Measurements from ENCODE around the gene INO80E. TPM values are rescaled to one million over a fixed set of nuclear protein-coding genes. Genes with fewer than 3 reads are reported as not detected.

Gene INO80E
- total and polyA plus RNA-seq, 2 donors (not counting 1 experiment from before 2014, with no cell fraction given), result 103 to 113 TPM

DNA sequence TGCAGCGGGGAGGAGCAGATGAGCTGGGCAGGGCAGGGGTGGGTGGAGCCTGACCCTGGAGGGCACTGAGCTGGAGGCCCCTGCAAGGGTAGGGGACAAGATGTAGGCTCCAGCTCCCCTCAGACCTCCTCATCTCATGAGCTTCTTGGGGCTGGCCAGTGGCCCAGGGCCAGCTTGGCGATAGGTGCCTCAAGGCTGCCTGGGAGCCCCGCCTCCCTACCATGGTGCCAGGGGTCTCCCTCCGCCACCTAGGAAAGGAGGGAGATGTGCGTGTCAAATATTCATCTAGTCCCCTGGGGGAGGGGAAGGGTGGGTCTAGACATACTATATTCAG is 4.5 kb upstream of the INO80E start:
- peaks cover 24% of the 10 kb centered on the region for H3K4me1 Mint-ChIP-seq
- intact Hi-C loops (cut with micrococcal nuclease), result no loop called here
- POLR2A ChIA-PET, result interaction anchor here (1.2 kb wide), 1 partner anchor 11 kb away, joined by 6 read pairs; no protein-coding TSS in a partner anchor

DNA sequence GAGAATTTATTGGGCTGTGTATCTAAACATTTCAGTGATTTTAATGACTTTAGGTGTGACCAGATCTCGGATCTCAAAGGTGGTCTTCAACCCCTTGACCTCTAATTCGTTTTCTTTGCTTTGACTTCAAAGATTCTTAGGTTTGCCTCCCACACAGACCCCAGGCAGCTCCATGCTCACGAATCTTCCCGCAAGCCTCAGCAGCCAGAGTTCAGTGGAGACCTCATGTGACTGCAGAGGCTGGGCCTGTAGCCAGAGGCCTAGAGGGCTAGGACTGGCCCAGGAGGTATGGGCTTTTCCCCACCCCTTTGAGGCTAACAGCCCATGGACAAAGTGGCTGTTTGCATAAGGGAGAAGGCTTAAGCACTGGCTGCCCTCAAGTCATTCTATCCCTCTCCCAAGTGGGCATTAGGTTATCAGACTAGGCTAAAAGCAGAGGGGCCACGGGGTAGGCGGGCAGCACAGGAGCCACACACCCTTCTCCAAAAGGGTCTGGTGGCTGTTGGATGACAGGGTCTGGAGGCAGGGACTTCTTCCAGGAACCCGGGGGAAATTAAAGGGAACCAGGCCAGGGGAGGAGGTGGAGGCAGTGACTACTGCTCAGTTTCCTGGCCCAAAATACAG is 3.6 kb upstream of the INO80E start:
- intact Hi-C loops (cut with micrococcal nuclease), result no loop called here
- Histone ChIP-seq H3K27me3 (replicated peaks in 1 of 4; ENCODE audit: control extremely low read depth in 1 of 4, control insufficient read depth in 3 of 4, insufficient read depth in 4 of 4, low read length in 3 of 4) (no peaks in the 10 kb centered on the region), H3K9ac (ENCODE audit: low read length) (no peak overlapping the region), H3K9me3 (ENCODE audit: control extremely low read depth in 1 of 3, control insufficient read depth in 2 of 3, insufficient read depth in 1 of 3, low read length in 2 of 3) (no peaks in the 10 kb centered on the region), H4K20me1 (ENCODE audit: control insufficient read depth, insufficient read depth, low read length, poor library complexity, severe bottlenecking) (no peaks in the 10 kb centered on the region), H3K79me2 (ENCODE audit: control insufficient read depth, insufficient read depth, low read length) (peaks cover 13% of the 10 kb centered on the region), H3K36me3 (replicated peaks in 1 of 2; ENCODE audit: control extremely low read depth in 1 of 2, control insufficient read depth in 1 of 2, extremely low read depth in 1 of 2, insufficient read depth in 2 of 2, low read length in 1 of 2) (peaks cover 0 to 38% of the 10 kb centered on the region in 2 experiments), H3K27ac (ENCODE audit: low read length in 2 of 2) (no peak overlapping the region), H3K4me2 (replicated peaks; ENCODE audit: low read depth, low read length, poor library complexity, severe bottlenecking) (no peak overlapping the region), H2AFZ (ENCODE audit: insufficient read depth, low read depth, low read length, poor library complexity, severe bottlenecking) (no peak overlapping the region), H3K4me1 (ENCODE audit: control insufficient read depth in 2 of 2, insufficient read depth in 2 of 2, low read length in 2 of 2) (peaks cover 15 to 22% of the 10 kb centered on the region in 2 donors), H3K4me3 (ENCODE audit: control extremely low read depth in 1 of 5, extremely low read depth in 1 of 5, insufficient read depth in 1 of 5, low read depth in 2 of 5, low read length in 4 of 5) (no peak overlapping the region)
- ChIA-PET CTCF (interaction anchor here (1.8 kb wide), 1 partner anchor 19 kb away, joined by 5 read pairs; the partner anchor contains the start of gene TAOK2), POLR2A (no interaction called here)
- no peak for DNase-seq
- TF ChIP-seq, protein P1, sequence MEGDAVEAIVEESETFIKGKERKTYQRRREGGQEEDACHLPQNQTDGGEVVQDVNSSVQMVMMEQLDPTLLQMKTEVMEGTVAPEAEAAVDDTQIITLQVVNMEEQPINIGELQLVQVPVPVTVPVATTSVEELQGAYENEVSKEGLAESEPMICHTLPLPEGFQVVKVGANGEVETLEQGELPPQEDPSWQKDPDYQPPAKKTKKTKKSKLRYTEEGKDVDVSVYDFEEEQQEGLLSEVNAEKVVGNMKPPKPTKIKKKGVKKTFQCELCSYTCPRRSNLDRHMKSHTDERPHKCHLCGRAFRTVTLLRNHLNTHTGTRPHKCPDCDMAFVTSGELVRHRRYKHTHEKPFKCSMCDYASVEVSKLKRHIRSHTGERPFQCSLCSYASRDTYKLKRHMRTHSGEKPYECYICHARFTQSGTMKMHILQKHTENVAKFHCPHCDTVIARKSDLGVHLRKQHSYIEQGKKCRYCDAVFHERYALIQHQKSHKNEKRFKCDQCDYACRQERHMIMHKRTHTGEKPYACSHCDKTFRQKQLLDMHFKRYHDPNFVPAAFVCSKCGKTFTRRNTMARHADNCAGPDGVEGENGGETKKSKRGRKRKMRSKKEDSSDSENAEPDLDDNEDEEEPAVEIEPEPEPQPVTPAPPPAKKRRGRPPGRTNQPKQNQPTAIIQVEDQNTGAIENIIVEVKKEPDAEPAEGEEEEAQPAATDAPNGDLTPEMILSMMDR (IDR thresholded peaks at IDR 0.05), result no peak
- TF ChIP-seq EZH2 (IDR thresholded peaks at IDR 0.05; ENCODE audit: borderline replicate concordance, insufficient read depth, low read depth, low read length, poor library complexity, severe bottlenecking), result no peak
- Mint-ChIP-seq H3K4me1 (peaks cover 30% of the 10 kb centered on the region), H3K27ac (peak overlapping the region; percentile 53), H3K9me3 (ENCODE audit: insufficient read depth) (no peaks in the 10 kb centered on the region), H3K27me3 (no peaks in the 10 kb centered on the region), H3K4me3 (peak overlapping the region; percentile 32)
- WGBS (ENCODE audit: insufficient coverage), result 92% methylated on average over 7 of the region's 7 CpGs
- ATAC-seq (ENCODE audit: low read depth), result no peak

More for the DNA sequence above, 4.5 kb upstream of the INO80E start:
- Histone ChIP-seq H3K4me1 (ENCODE audit: control insufficient read depth in 2 of 2, insufficient read depth in 2 of 2, low read length in 2 of 2) (peaks cover 8 to 15% of the 10 kb centered on the region in 2 donors), H4K20me1 (ENCODE audit: control insufficient read depth, insufficient read depth, low read length, poor library complexity, severe bottlenecking) (no peaks in the 10 kb centered on the region), H3K36me3 (replicated peaks in 1 of 2; ENCODE audit: control extremely low read depth in 1 of 2, control insufficient read depth in 1 of 2, extremely low read depth in 1 of 2, insufficient read depth in 2 of 2, low read length in 1 of 2) (peaks cover 0 to 43% of the 10 kb centered on the region in 2 experiments), H3K27me3 (replicated peaks in 1 of 4; ENCODE audit: control extremely low read depth in 1 of 4, control insufficient read depth in 3 of 4, insufficient read depth in 4 of 4, low read length in 3 of 4) (no peaks in the 10 kb centered on the region), H3K27ac (ENCODE audit: low read length in 2 of 2) (no peak overlapping the region), H3K4me3 (ENCODE audit: control extremely low read depth in 1 of 5, extremely low read depth in 1 of 5, insufficient read depth in 1 of 5, low read depth in 2 of 5, low read length in 4 of 5) (no peak overlapping the region), H3K79me2 (ENCODE audit: control insufficient read depth, insufficient read depth, low read length) (peaks cover 5% of the 10 kb centered on the region), H3K9me3 (ENCODE audit: control extremely low read depth in 1 of 3, control insufficient read depth in 2 of 3, insufficient read depth in 1 of 3, low read length in 2 of 3) (no peaks in the 10 kb centered on the region), H3K4me2 (replicated peaks; ENCODE audit: low read depth, low read length, poor library complexity, severe bottlenecking) (no peak overlapping the region), H2AFZ (ENCODE audit: insufficient read depth, low read depth, low read length, poor library complexity, severe bottlenecking) (no peak overlapping the region), H3K9ac (ENCODE audit: low read length) (no peak overlapping the region)
- no peak for ATAC-seq (ENCODE audit: low read depth)
- TF ChIP-seq EZH2 (IDR thresholded peaks at IDR 0.05; ENCODE audit: borderline replicate concordance, insufficient read depth, low read depth, low read length, poor library complexity, severe bottlenecking), result no peak
- TF ChIP-seq, protein P1 (IDR thresholded peaks at IDR 0.05), result no peak
- Mint-ChIP-seq H3K27ac (no peak overlapping the region), H3K4me3 (no peak overlapping the region), H3K9me3 (ENCODE audit: insufficient read depth) (no peaks in the 10 kb centered on the region), H3K27me3 (no peaks in the 10 kb centered on the region)
- no peak for DNase-seq
- WGBS (ENCODE audit: insufficient coverage), result no CpG with 5 or more reads among the region's 5 CpGs
- CTCF ChIA-PET, result no interaction called here
